ENCODE measurements around the gene CLSTN1. TPM values are rescaled to one million over a fixed set of nuclear protein-coding genes. Genes with fewer than 3 reads are reported as not detected.

The CLSTN1 gene
- total and polyA plus RNA-seq, 7 donors = 7.3 to 48.7 (median 19.7) TPM

GRCh38 chr1:9719978-9720722 lies 103.6 kb downstream of the CLSTN1 start:
- intact Hi-C loops (cut with DNase I) = loop anchor here in 1 of 2 donors (10.0 kb wide), 1 partner anchor 145 kb away; no protein-coding TSS in a partner anchor
- ATAC-seq (no peak), DNase-seq (no peak)
- no peak for TF ChIP-seq CTCF (IDR thresholded peaks at IDR 0.05)
- no peaks in the 10 kb centered on the region for H3K27me3 ChIP-seq (ENCODE audit: insufficient read depth in 3 of 3, low read length in 2 of 3)
- H3K4me3 ChIP-seq = no peak overlapping the region
- no peaks in the 10 kb centered on the region for H3K9me3 ChIP-seq
- H3K36me3 ChIP-seq (ENCODE audit: insufficient read depth in 1 of 2, low read depth in 1 of 2) = peaks cover 0 to 12% of the 10 kb centered on the region in 2 donors
- 83 to 86% (median 85%) methylated on average over 35 to 36 of the region's 36 CpGs for WGBS, 3 donors
- no peaks in the 10 kb centered on the region for H3K4me1 ChIP-seq
- H3K27ac ChIP-seq = no peak overlapping the region

GRCh38 chr1:9718006-9718680 lies 105.6 kb downstream of the CLSTN1 start:
- no peak overlapping the region for H3K4me3 ChIP-seq
- H3K27ac ChIP-seq = no peak overlapping the region
- peaks cover 0 to 8% of the 10 kb centered on the region in 2 donors for H3K36me3 ChIP-seq (ENCODE audit: insufficient read depth in 1 of 2, low read depth in 1 of 2)
- no peaks in the 10 kb centered on the region for H3K4me1 ChIP-seq
- 85 to 90% (median 88%) methylated on average over 10 of the region's 10 CpGs for WGBS, 3 donors
- DNase-seq = no peak
- TF ChIP-seq CTCF (IDR thresholded peaks at IDR 0.05) = no peak
- H3K27me3 ChIP-seq (ENCODE audit: insufficient read depth in 3 of 3, low read length in 2 of 3) = no peaks in the 10 kb centered on the region
- H3K9me3 ChIP-seq = no peaks in the 10 kb centered on the region
- ATAC-seq = no peak
- intact Hi-C loops (cut with DNase I) = no loop called here

GRCh38 chr1:9717193-9718005 lies 106.4 kb downstream of the CLSTN1 start:
- no peaks in the 10 kb centered on the region for H3K4me1 ChIP-seq
- H3K36me3 ChIP-seq (ENCODE audit: insufficient read depth in 1 of 2, low read depth in 1 of 2) = peaks cover 0 to 7% of the 10 kb centered on the region in 2 donors
- peak; percentile 49 to 78 for DNase-seq
- no peak for TF ChIP-seq CTCF (IDR thresholded peaks at IDR 0.05)
- no peaks in the 10 kb centered on the region for H3K9me3 ChIP-seq
- intact Hi-C loops (cut with DNase I) = no loop called here
- peak overlapping the region; percentile 2 for H3K4me3 ChIP-seq
- ATAC-seq = peak in 1 of 4 donors; percentile 36
- no peak overlapping the region for H3K27ac ChIP-seq
- WGBS, 3 donors = 46 to 51% (median 51%) methylated on average over 24 to 25 of the region's 25 CpGs
- no peaks in the 10 kb centered on the region for H3K27me3 ChIP-seq (ENCODE audit: insufficient read depth in 3 of 3, low read length in 2 of 3)

GRCh38 chr1:9716404-9717192 lies 107.2 kb downstream of the CLSTN1 start:
- Histone ChIP-seq H3K27me3 (ENCODE audit: insufficient read depth in 3 of 3, low read length in 2 of 3) (no peaks in the 10 kb centered on the region), H3K4me1 (no peaks in the 10 kb centered on the region), H3K9me3 (no peaks in the 10 kb centered on the region), H3K4me3 (peak overlapping the region; percentile 2), H3K36me3 (ENCODE audit: insufficient read depth in 1 of 2, low read depth in 1 of 2) (peaks cover 0 to 7% of the 10 kb centered on the region in 2 donors), H3K27ac (no peak overlapping the region)
- WGBS, 3 donors = 93 to 95% (median 94%) methylated on average over 29 of the region's 29 CpGs
- DNase-seq (no peak), ATAC-seq (no peak)
- TF ChIP-seq CTCF (IDR thresholded peaks at IDR 0.05) = no peak
- intact Hi-C loops (cut with DNase I) = no loop called here

Measured in psoas muscle (tissue), 8 donors.